Activated naive CD8-positive, alpha-beta T cell (primary cell): ENCODE data around the gene FMR1NB.

ENCODE experiments used
- H3K27ac Mint-ChIP-seq: one replicate; pipeline ENCODE4 v1.8.0; 2021; ENCODE audit warnings: mixed read lengths
- H3K27me3 Mint-ChIP-seq: one replicate; pipeline ENCODE4 v1.8.0; 2021; ENCODE audit warnings: mixed read lengths
- H3K36me3 Mint-ChIP-seq: one replicate; pipeline ENCODE4 v1.8.0; 2021; ENCODE audit warnings: mixed read lengths
- H3K4me1 Mint-ChIP-seq: one replicate; pipeline ENCODE4 v1.8.0; 2021; ENCODE audit warnings: low read depth, mixed read lengths
- H3K4me3 Mint-ChIP-seq: one replicate; pipeline ENCODE4 v1.8.0; 2021; ENCODE audit warnings: mild to moderate bottlenecking, mixed read lengths
- H3K9me3 Mint-ChIP-seq: one replicate; pipeline ENCODE4 v1.8.0; 2021; ENCODE audit warnings: low read depth, mixed read lengths

FMR1NB gene

GRCh38 chrX:148037020-148037419 is 55.9 kb downstream of the FMR1NB start:
- H3K9me3 Mint-ChIP-seq = no peaks in the 10 kb centered on the region
- H3K27ac Mint-ChIP-seq = no peak overlapping the region
- no peaks in the 10 kb centered on the region for H3K36me3 Mint-ChIP-seq
- H3K4me3 Mint-ChIP-seq = no peak overlapping the region
- H3K4me1 Mint-ChIP-seq = no peaks in the 10 kb centered on the region
- H3K27me3 Mint-ChIP-seq = no peaks in the 10 kb centered on the region

GRCh38 chrX:148043271-148043855 is 62.2 kb downstream of the FMR1NB start:
- H3K27ac Mint-ChIP-seq = no peak overlapping the region
- no peak overlapping the region for H3K4me3 Mint-ChIP-seq
- H3K4me1 Mint-ChIP-seq = no peaks in the 10 kb centered on the region
- H3K27me3 Mint-ChIP-seq = no peaks in the 10 kb centered on the region
- no peaks in the 10 kb centered on the region for H3K36me3 Mint-ChIP-seq
- no peaks in the 10 kb centered on the region for H3K9me3 Mint-ChIP-seq

- H3K27ac Mint-ChIP-seq = no peak overlapping the region
- no peaks in the 10 kb centered on the region for H3K9me3 Mint-ChIP-seq
- no peaks in the 10 kb centered on the region for H3K4me1 Mint-ChIP-seq
- H3K27me3 Mint-ChIP-seq = no peaks in the 10 kb centered on the region
- no peak overlapping the region for H3K4me3 Mint-ChIP-seq
- no peaks in the 10 kb centered on the region for H3K36me3 Mint-ChIP-seq
These were observed 66.1 kb downstream of the FMR1NB start for GRCh38 chrX:148047200-148047599.

GRCh38 chrX:148049441-148049840 is 68.3 kb downstream of the FMR1NB start:
- no peaks in the 10 kb centered on the region for H3K9me3 Mint-ChIP-seq
- H3K36me3 Mint-ChIP-seq = no peaks in the 10 kb centered on the region
- H3K4me3 Mint-ChIP-seq = no peak overlapping the region
- no peaks in the 10 kb centered on the region for H3K27me3 Mint-ChIP-seq
- H3K27ac Mint-ChIP-seq = no peak overlapping the region
- no peaks in the 10 kb centered on the region for H3K4me1 Mint-ChIP-seq

GRCh38 chrX:148051973-148052372 is 70.8 kb downstream of the FMR1NB start:
- Mint-ChIP-seq H3K4me3 (no peak overlapping the region), H3K4me1 (no peaks in the 10 kb centered on the region), H3K27me3 (no peaks in the 10 kb centered on the region), H3K36me3 (no peaks in the 10 kb centered on the region), H3K9me3 (no peaks in the 10 kb centered on the region), H3K27ac (no peak overlapping the region)

- no peak overlapping the region for H3K27ac Mint-ChIP-seq
- H3K27me3 Mint-ChIP-seq = peaks cover 3% of the 10 kb centered on the region
- no peak overlapping the region for H3K4me3 Mint-ChIP-seq
- H3K4me1 Mint-ChIP-seq = no peaks in the 10 kb centered on the region
- H3K36me3 Mint-ChIP-seq = no peaks in the 10 kb centered on the region
- H3K9me3 Mint-ChIP-seq = no peaks in the 10 kb centered on the region
These were observed 86.1 kb downstream of the FMR1NB start for GRCh38 chrX:148067285-148067684.

DNA sequence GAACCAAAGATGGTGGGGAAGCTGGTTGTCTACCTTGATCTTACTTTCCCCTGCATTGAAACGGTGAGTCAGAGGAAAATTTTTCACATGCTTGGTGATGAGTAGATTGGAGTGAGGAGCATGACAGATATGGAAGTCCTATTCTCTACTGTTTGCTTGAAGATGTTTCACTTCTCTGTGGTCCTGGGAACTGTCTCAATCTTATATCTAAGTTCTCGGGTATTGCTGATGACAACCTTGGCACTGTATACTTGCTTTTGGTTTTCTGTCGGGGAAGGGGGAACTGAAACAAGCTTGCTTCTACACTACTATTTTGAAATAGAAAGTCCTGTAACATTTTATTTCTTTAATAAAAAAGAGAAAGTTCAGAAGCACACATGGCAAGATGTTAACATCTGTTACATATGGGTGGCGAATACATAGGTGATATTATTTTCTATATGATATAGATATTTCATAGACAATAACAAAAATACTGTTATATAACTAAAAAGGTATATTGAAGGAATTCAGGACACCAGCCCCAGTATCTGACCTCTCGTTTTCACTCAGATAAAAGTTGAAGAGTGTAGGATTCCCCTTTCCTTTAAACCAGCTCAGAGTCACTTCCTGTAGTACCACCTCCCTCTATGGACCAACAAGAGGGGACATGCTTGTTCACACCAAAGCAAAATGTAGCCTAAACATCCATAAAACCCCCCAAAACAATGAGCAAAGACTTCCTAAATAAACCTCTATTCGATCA is 88.8 kb downstream of the FMR1NB start:
- H3K9me3 Mint-ChIP-seq = no peaks in the 10 kb centered on the region
- H3K27ac Mint-ChIP-seq = no peak overlapping the region
- no peaks in the 10 kb centered on the region for H3K4me1 Mint-ChIP-seq
- H3K27me3 Mint-ChIP-seq = peaks cover 3% of the 10 kb centered on the region
- no peak overlapping the region for H3K4me3 Mint-ChIP-seq
- H3K36me3 Mint-ChIP-seq = no peaks in the 10 kb centered on the region

- no peak overlapping the region for H3K27ac Mint-ChIP-seq
These were observed 89.4 kb downstream of the FMR1NB start for GRCh38 chrX:148070504-148070877.

More at GRCh38 chrX:148070504-148070877, 89.4 kb downstream of the FMR1NB start:
- Mint-ChIP-seq H3K4me1 (no peaks in the 10 kb centered on the region), H3K36me3 (no peaks in the 10 kb centered on the region), H3K27me3 (peaks cover 3% of the 10 kb centered on the region), H3K4me3 (no peak overlapping the region), H3K9me3 (no peaks in the 10 kb centered on the region)
